Liver (tissue), 3 donors: ENCODE results near the gene NEB.
"Not testable (repeated sequence)": the region's sequence is repeated elsewhere in the genome, so short reads cannot be mapped to it uniquely, and the experiment has no call there.

Experiments used
- RAD21 ChIP-seq, 2 donors: IDR thresholded peaks; 2 replicates each; pipeline ENCODE4 v1.6.1; 2016; ENCODE audit warnings: antibody characterized with exemption in 2 of 2, mild to moderate bottlenecking in 2 of 2
- RXRA ChIP-seq, 2 donors: IDR thresholded peaks; 2 replicates each; pipeline ENCODE4 v1.6.1; 2017 to 2018; ENCODE audit warnings: antibody characterized with exemption in 2 of 2, mild to moderate bottlenecking in 1 of 2
- TF ChIP-seq, protein P1 (sequence below): fragments of 150-350 bp; IDR thresholded peaks from 2 replicates; pipeline ENCODE4 v1.5.1; 2017; ENCODE audit warnings: improper control_type of control experiment, low read depth, low read length; ENCODE audit not compliant: missing input control
- TF ChIP-seq, protein P2 (sequence below): IDR thresholded peaks from 2 replicates; pipeline ENCODE4 v1.6.1; 2016; ENCODE audit warnings: antibody characterized with exemption, mild to moderate bottlenecking
- donor health status: healthy.
- donor health status: healthy.

- not testable (repeated sequence) for TF ChIP-seq RAD21, RXRA (IDR thresholded peaks at IDR 0.05)
- TF ChIP-seq, protein P1, sequence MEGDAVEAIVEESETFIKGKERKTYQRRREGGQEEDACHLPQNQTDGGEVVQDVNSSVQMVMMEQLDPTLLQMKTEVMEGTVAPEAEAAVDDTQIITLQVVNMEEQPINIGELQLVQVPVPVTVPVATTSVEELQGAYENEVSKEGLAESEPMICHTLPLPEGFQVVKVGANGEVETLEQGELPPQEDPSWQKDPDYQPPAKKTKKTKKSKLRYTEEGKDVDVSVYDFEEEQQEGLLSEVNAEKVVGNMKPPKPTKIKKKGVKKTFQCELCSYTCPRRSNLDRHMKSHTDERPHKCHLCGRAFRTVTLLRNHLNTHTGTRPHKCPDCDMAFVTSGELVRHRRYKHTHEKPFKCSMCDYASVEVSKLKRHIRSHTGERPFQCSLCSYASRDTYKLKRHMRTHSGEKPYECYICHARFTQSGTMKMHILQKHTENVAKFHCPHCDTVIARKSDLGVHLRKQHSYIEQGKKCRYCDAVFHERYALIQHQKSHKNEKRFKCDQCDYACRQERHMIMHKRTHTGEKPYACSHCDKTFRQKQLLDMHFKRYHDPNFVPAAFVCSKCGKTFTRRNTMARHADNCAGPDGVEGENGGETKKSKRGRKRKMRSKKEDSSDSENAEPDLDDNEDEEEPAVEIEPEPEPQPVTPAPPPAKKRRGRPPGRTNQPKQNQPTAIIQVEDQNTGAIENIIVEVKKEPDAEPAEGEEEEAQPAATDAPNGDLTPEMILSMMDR: not testable (repeated sequence)
- TF ChIP-seq, protein P2, sequence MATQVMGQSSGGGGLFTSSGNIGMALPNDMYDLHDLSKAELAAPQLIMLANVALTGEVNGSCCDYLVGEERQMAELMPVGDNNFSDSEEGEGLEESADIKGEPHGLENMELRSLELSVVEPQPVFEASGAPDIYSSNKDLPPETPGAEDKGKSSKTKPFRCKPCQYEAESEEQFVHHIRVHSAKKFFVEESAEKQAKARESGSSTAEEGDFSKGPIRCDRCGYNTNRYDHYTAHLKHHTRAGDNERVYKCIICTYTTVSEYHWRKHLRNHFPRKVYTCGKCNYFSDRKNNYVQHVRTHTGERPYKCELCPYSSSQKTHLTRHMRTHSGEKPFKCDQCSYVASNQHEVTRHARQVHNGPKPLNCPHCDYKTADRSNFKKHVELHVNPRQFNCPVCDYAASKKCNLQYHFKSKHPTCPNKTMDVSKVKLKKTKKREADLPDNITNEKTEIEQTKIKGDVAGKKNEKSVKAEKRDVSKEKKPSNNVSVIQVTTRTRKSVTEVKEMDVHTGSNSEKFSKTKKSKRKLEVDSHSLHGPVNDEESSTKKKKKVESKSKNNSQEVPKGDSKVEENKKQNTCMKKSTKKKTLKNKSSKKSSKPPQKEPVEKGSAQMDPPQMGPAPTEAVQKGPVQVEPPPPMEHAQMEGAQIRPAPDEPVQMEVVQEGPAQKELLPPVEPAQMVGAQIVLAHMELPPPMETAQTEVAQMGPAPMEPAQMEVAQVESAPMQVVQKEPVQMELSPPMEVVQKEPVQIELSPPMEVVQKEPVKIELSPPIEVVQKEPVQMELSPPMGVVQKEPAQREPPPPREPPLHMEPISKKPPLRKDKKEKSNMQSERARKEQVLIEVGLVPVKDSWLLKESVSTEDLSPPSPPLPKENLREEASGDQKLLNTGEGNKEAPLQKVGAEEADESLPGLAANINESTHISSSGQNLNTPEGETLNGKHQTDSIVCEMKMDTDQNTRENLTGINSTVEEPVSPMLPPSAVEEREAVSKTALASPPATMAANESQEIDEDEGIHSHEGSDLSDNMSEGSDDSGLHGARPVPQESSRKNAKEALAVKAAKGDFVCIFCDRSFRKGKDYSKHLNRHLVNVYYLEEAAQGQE: not testable (repeated sequence)
These were observed 153.0 kb downstream of the NEB start for GRCh38 chr2:151581300-151581699.
